Breast epithelium (tissue), 3 donors: ENCODE data around the gene KIDINS220.

Source experiments
- CTCF ChIP-seq, 3 donors: fragments of 450-650 bp; IDR thresholded peaks; one replicate each; pipeline ENCODE4 v1.5.1; 2016 to 2017; ENCODE audit warnings: antibody characterized with exemption in 3 of 3, mild to moderate bottlenecking in 3 of 3, moderate library complexity in 3 of 3
- POLR2A ChIP-seq: fragments of 450-650 bp; IDR thresholded peaks from one replicate; pipeline ENCODE4 v1.6.1; 2016; ENCODE audit warnings: antibody characterized with exemption, mild to moderate bottlenecking, moderate library complexity
- POLR2AphosphoS5 ChIP-seq, 3 donors: sonication (generic); formaldehyde crosslinking; IDR thresholded peaks; one replicate each; pipeline ENCODE4 v1.6.1; 2017; ENCODE audit warnings: antibody characterized with exemption in 3 of 3

GRCh38 chr2:8710951-8711350 is 126.5 kb downstream of the KIDINS220 start:
- TF ChIP-seq CTCF (IDR thresholded peaks at IDR 0.05) (no peak), POLR2A (no peak), POLR2AphosphoS5 (IDR thresholded peaks at IDR 0.05) (no peak)
